ENCODE results near the gene HYAL2. TPM values are rescaled to one million over a fixed set of nuclear protein-coding genes. Genes with fewer than 3 reads are reported as not detected.
"Not testable (repeated sequence)": the region's sequence is repeated elsewhere in the genome, so short reads cannot be mapped to it uniquely, and the experiment has no call there.

HYAL2 gene
- total and polyA plus RNA-seq, 5 donors, result 40.9 to 114 (median 46.6) TPM

- no peaks in the 10 kb centered on the region for H3K27me3 ChIP-seq (ENCODE audit: control insufficient read depth, insufficient read depth)
- H3K9me3 ChIP-seq (ENCODE audit: control insufficient read depth, low read length), result no peaks in the 10 kb centered on the region
- intact Hi-C loops (cut with DNase I), result loop anchor here in 1 of 4 donors (5.0 kb wide), 1 partner anchor 93 kb away; no protein-coding TSS in a partner anchor
- H3K4me3 ChIP-seq (ENCODE audit: low read length), result peak overlapping the region; percentile 85
- peak in 1 of 3 donors; percentile 67 for DNase-seq
- peaks cover 9% of the 10 kb centered on the region for H3K4me1 ChIP-seq (ENCODE audit: control insufficient read depth, insufficient read depth, low read length)
- ATAC-seq, result no peak
- WGBS, result 70% methylated on average over 29 of the region's 29 CpGs
- peak overlapping the region; percentile 88 for H3K27ac ChIP-seq (ENCODE audit: low read length)
Observed at GRCh38 chr3:50319894-50320625, 2.5 kb downstream of the HYAL2 start.

DNA sequence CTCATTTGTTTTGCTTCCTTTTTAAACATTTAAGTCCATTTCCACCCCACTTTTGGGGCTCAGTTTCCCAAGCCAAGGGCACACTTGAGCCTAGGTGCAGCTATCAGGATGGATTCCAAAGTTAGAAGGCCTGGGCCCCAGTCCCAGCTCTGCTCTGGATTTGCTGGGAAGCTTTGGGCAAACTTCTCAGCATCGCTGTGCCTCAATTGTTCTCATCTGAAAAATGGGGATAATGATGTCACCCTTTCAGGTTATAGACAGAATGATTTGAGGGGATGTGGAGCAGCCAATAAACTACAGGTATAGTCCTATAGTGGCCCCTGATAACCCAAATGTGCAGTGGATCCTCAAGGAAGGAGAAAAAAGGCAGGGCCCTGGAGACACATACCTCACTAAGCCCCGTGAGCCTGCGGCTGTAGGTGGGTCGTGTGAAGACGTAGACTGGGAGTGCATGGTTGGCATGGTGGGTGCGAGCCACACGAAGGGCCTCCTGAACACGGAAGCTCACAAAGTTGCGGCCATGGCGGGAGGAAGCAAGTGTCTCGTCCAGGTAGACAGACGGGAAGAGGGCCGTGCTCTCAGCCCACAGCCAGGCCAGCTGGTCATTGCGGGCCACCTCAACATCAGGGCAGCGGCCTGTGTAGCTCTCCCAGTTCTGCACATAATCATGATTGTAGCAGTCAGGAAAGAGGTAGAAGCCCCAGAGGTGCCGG lies 3.2 kb downstream of the HYAL2 start:
- Histone ChIP-seq H3K9me3 (ENCODE audit: control insufficient read depth, low read length) (no peaks in the 10 kb centered on the region), H3K4me3 (ENCODE audit: low read length) (no peak overlapping the region), H3K4me1 (ENCODE audit: control insufficient read depth, insufficient read depth, low read length) (peaks cover 8% of the 10 kb centered on the region), H3K27me3 (ENCODE audit: control insufficient read depth, insufficient read depth) (no peaks in the 10 kb centered on the region), H3K27ac (ENCODE audit: low read length) (no peak overlapping the region)
- no peak for ATAC-seq
- 75% methylated on average over 16 of the region's 16 CpGs for WGBS
- DNase-seq, result peak in 1 of 3 donors; percentile 52
- intact Hi-C loops (cut with DNase I), result no loop called here

GRCh38 chr3:50318615-50319014 lies 3.9 kb downstream of the HYAL2 start:
- H3K27me3 ChIP-seq (ENCODE audit: control insufficient read depth, insufficient read depth), result no peaks in the 10 kb centered on the region
- H3K4me1 ChIP-seq (ENCODE audit: control insufficient read depth, insufficient read depth, low read length), result peaks cover 4% of the 10 kb centered on the region
- no peaks in the 10 kb centered on the region for H3K9me3 ChIP-seq (ENCODE audit: control insufficient read depth, low read length)
- WGBS, result 72% methylated on average over 10 of the region's 10 CpGs
- peak in 2 of 3 donors; percentile 66 to 70 for DNase-seq
- intact Hi-C loops (cut with DNase I), result no loop called here
- H3K4me3 ChIP-seq (ENCODE audit: low read length), result no peak overlapping the region
- no peak overlapping the region for H3K27ac ChIP-seq (ENCODE audit: low read length)
- no peak for ATAC-seq

DNA sequence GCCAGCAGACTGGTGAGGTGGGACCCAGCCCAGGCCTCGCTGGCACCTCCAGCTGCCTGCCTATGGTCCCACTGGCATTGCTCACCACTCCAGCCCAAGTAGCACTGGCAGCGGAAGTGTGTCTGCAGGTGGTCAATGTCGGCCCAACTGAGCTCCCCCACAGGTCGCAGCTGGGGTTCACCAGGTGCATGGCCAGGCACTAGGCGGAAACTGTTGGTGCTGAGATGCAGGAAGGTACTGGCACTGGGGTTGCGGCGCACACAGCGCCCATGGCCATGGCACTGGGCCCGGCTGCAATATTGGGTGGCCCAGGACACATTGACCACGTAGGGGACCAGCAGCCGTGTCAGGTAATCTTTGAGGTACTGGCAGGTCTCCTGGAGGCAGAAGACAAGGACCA lies 4.4 kb downstream of the HYAL2 start:
- Histone ChIP-seq H3K9me3 (ENCODE audit: control insufficient read depth, low read length) (no peaks in the 10 kb centered on the region), H3K4me3 (ENCODE audit: low read length) (no peak overlapping the region), H3K27me3 (ENCODE audit: control insufficient read depth, insufficient read depth) (no peaks in the 10 kb centered on the region), H3K4me1 (ENCODE audit: control insufficient read depth, insufficient read depth, low read length) (peaks cover 4% of the 10 kb centered on the region), H3K27ac (ENCODE audit: low read length) (no peak overlapping the region)
- ATAC-seq, result no peak
- whole genome bisulfite sequencing, result 87% methylated on average over 11 of the region's 11 CpGs
- intact Hi-C loops (cut with DNase I), result no loop called here
- DNase-seq, result peak in 1 of 3 donors; percentile 51

DNA sequence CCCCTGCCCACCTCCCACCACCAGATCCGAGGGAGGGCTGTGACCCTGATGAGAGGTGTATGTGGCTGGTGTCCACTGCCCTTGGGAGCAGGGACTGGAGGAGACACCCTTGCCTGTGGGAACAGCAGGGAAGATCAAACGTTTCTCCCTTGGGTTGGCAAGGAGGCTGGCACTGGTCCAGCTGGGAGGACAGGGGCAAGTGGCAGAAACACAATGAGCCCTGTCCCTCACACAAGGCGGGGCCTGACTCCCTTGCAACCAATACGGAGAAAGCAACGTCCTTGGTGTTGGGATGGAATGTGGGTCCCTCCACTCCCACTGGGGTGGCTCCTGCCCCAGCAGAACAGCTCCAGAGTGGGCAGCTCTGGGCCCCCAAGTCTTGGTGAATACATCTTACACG lies 5.2 kb downstream of the HYAL2 start:
- Histone ChIP-seq H3K27me3 (ENCODE audit: control insufficient read depth, insufficient read depth) (no peaks in the 10 kb centered on the region), H3K27ac (ENCODE audit: low read length) (peak overlapping the region; percentile 9), H3K4me1 (ENCODE audit: control insufficient read depth, insufficient read depth, low read length) (peaks cover 4% of the 10 kb centered on the region), H3K4me3 (ENCODE audit: low read length) (no peak overlapping the region), H3K9me3 (ENCODE audit: control insufficient read depth, low read length) (no peaks in the 10 kb centered on the region)
- intact Hi-C loops (cut with DNase I), result no loop called here
- peak in 2 of 3 donors; percentile 70 to 75 for DNase-seq
- ATAC-seq, result no peak
- 49% methylated on average over 6 of the region's 6 CpGs for WGBS

GRCh38 chr3:50316657-50317242 lies 5.8 kb downstream of the HYAL2 start:
- Histone ChIP-seq H3K4me1 (ENCODE audit: control insufficient read depth, insufficient read depth, low read length) (peaks cover 4% of the 10 kb centered on the region), H3K9me3 (ENCODE audit: control insufficient read depth, low read length) (no peaks in the 10 kb centered on the region), H3K4me3 (ENCODE audit: low read length) (no peak overlapping the region), H3K27ac (ENCODE audit: low read length) (no peak overlapping the region), H3K27me3 (ENCODE audit: control insufficient read depth, insufficient read depth) (no peaks in the 10 kb centered on the region)
- peak in 1 of 3 donors; percentile 62 for DNase-seq
- WGBS, result 67% methylated on average over 9 of the region's 9 CpGs
- intact Hi-C loops (cut with DNase I), result no loop called here
- ATAC-seq, result peak in 1 of 2 donors; percentile 3

- no peaks in the 10 kb centered on the region for H3K9me3 ChIP-seq (ENCODE audit: control insufficient read depth, low read length)
- no peaks in the 10 kb centered on the region for H3K27me3 ChIP-seq (ENCODE audit: control insufficient read depth, insufficient read depth)
- H3K4me3 ChIP-seq (ENCODE audit: low read length), result no peak overlapping the region
- intact Hi-C loops (cut with DNase I), result no loop called here
- 98% methylated on average over 4 of the region's 4 CpGs for WGBS
- no peak overlapping the region for H3K27ac ChIP-seq (ENCODE audit: low read length)
- DNase-seq, result peak in 1 of 3 donors; percentile 33
- peak in 1 of 2 donors; percentile 38 for ATAC-seq
- no peaks in the 10 kb centered on the region for H3K4me1 ChIP-seq (ENCODE audit: control insufficient read depth, insufficient read depth, low read length)
Observed at GRCh38 chr3:50314816-50315215, 7.7 kb downstream of the HYAL2 start.

GRCh38 chr3:50314342-50314741 lies 8.2 kb downstream of the HYAL2 start:
- intact Hi-C loops (cut with DNase I), result no loop called here
- Histone ChIP-seq H3K27ac (ENCODE audit: low read length) (no peak overlapping the region), H3K27me3 (ENCODE audit: control insufficient read depth, insufficient read depth) (no peaks in the 10 kb centered on the region), H3K9me3 (ENCODE audit: control insufficient read depth, low read length) (no peaks in the 10 kb centered on the region), H3K4me3 (ENCODE audit: low read length) (no peak overlapping the region), H3K4me1 (ENCODE audit: control insufficient read depth, insufficient read depth, low read length) (no peaks in the 10 kb centered on the region)
- ATAC-seq, result peak in 1 of 2 donors; percentile 7
- WGBS, result 81% methylated on average over 3 of the region's 3 CpGs
- DNase-seq, result peak in 1 of 3 donors; percentile 28

GRCh38 chr3:50312041-50312440 lies 10.5 kb downstream of the HYAL2 start:
- H3K27me3 ChIP-seq (ENCODE audit: control insufficient read depth, insufficient read depth); H3K4me3 ChIP-seq (ENCODE audit: low read length); H3K27ac ChIP-seq (ENCODE audit: low read length); DNase-seq; intact Hi-C loops (cut with DNase I); H3K9me3 ChIP-seq (ENCODE audit: control insufficient read depth, low read length); ATAC-seq; H3K4me1 ChIP-seq (ENCODE audit: control insufficient read depth, insufficient read depth, low read length): not testable (repeated sequence)
- 93% methylated on average over 32 of the region's 32 CpGs for WGBS

DNA sequence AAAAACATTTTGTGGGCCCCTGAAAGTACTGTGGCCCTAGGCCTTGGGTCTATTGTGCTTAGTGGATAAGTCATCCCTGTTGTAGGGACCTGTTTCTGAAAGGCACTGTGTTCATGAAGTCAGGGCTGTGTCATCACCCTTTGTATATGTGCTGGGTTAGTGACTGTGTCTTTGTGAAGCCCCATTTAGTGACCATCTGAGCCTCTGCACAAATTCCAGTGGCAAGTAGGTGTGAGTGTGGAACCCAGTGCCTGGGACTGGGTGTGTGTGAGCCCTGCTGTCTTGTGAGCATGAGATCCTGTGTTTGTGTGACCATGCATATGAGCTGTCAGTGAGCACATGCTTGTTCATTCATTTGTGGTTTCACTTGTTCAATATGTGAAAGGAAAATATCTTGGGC lies 17.9 kb downstream of the HYAL2 start:
- H3K27me3 ChIP-seq (ENCODE audit: control insufficient read depth, insufficient read depth), result no peaks in the 10 kb centered on the region
- no peak overlapping the region for H3K4me3 ChIP-seq (ENCODE audit: low read length)
- intact Hi-C loops (cut with DNase I), result no loop called here
- no peak overlapping the region for H3K27ac ChIP-seq (ENCODE audit: low read length)
- no peak for ATAC-seq
- peaks cover 5% of the 10 kb centered on the region for H3K4me1 ChIP-seq (ENCODE audit: control insufficient read depth, insufficient read depth, low read length)
- no peak for DNase-seq
- no peaks in the 10 kb centered on the region for H3K9me3 ChIP-seq (ENCODE audit: control insufficient read depth, low read length)

All from right cardiac atrium (tissue), 5 donors.